GM19238 (cell line): ENCODE results near the gene GGACT.

Experiments
- DNase-seq: peaks from one replicate; pipeline ENCODE4 v3.0.0; 2011; ENCODE audit warnings: low spot score; ENCODE audit not compliant: insufficient read length

GGACT gene

GRCh38 chr13:100513987-100514670 lies 74.5 kb downstream of the GGACT start:
- no peak for DNase-seq

GRCh38 chr13:100513171-100513570 lies 75.4 kb downstream of the GGACT start:
- DNase-seq, result no peak

- DNase-seq, result no peak
Observed at GRCh38 chr13:100512422-100512821, 76.2 kb downstream of the GGACT start.

GRCh38 chr13:100511466-100511865 lies 77.1 kb downstream of the GGACT start:
- DNase-seq, result no peak

- no peak for DNase-seq
Observed at GRCh38 chr13:100510208-100510957, 78.2 kb downstream of the GGACT start.

- no peak for DNase-seq
Observed at GRCh38 chr13:100508996-100509395, 79.6 kb downstream of the GGACT start.

- no peak for DNase-seq
Observed at GRCh38 chr13:100508455-100508854, 80.1 kb downstream of the GGACT start.

- no peak for DNase-seq
Observed at GRCh38 chr13:100506600-100507422, 81.8 kb downstream of the GGACT start.

GRCh38 chr13:100506154-100506553 lies 82.4 kb downstream of the GGACT start:
- DNase-seq, result no peak

GRCh38 chr13:100503622-100504021 lies 85.0 kb downstream of the GGACT start:
- no peak for DNase-seq

GRCh38 chr13:100502446-100502845 lies 86.1 kb downstream of the GGACT start:
- DNase-seq, result no peak

- no peak for DNase-seq
Observed at GRCh38 chr13:100497389-100497788, 91.2 kb downstream of the GGACT start.

GRCh38 chr13:100495455-100495854 lies 93.1 kb downstream of the GGACT start:
- DNase-seq, result no peak

- DNase-seq, result no peak
Observed at GRCh38 chr13:100493418-100493817, 95.2 kb downstream of the GGACT start.

- no peak for DNase-seq
Observed at GRCh38 chr13:100491164-100491842, 97.3 kb downstream of the GGACT start.

- DNase-seq, result no peak
Observed at GRCh38 chr13:100490692-100491091, 97.9 kb downstream of the GGACT start.

GRCh38 chr13:100485265-100485664 lies 103.3 kb downstream of the GGACT start:
- DNase-seq, result no peak

GRCh38 chr13:100484702-100485101 lies 103.9 kb downstream of the GGACT start:
- no peak for DNase-seq

GRCh38 chr13:100483841-100484381 lies 104.7 kb downstream of the GGACT start:
- DNase-seq, result no peak

GRCh38 chr13:100483139-100483538 lies 105.5 kb downstream of the GGACT start:
- DNase-seq, result no peak

- DNase-seq, result no peak
Observed at GRCh38 chr13:100480676-100481075, 107.9 kb downstream of the GGACT start.
